GM21786 (cell line): Measurements from ENCODE around the gene DCTN5.

Experiments
- ATAC-seq: cut with Tn5 transposase; IDR thresholded peaks from one replicate; pipeline ENCODE4 v1.9.1; 2021; ENCODE audit not compliant: unreplicated experiment

Gene DCTN5

DNA sequence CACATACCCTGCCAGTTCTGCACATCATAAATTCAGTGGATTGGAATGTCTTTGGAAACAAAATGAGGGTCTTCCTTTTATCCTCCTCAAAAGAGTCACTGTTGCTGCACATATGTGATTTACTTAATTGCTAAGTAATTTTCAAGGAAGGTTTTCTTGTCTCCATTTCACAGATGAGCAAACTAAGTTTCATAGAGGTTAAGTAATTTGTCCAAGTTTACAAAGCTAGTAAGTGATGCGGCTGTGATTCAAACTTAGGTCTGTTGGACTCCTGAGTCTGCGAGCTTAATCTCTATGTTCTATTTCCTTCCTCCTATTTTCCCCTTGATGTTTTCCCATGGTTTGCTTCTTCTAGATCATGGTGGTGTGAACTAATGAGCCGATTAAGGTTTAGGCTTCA lies 85.4 kb downstream of the DCTN5 start:
- ATAC-seq, result no peak
